SHP77 (cell line): ENCODE data around the gene BDNF.
"Not testable (repeated sequence)": the region's sequence is repeated elsewhere in the genome, so short reads cannot be mapped to it uniquely, and the experiment has no call there.

Experiments
- DNase-seq, 2 experiments: peaks; one replicate each; lab custom pipeline; 2025; lab: John Stamatoyannopoulos, UW

BDNF gene

DNA sequence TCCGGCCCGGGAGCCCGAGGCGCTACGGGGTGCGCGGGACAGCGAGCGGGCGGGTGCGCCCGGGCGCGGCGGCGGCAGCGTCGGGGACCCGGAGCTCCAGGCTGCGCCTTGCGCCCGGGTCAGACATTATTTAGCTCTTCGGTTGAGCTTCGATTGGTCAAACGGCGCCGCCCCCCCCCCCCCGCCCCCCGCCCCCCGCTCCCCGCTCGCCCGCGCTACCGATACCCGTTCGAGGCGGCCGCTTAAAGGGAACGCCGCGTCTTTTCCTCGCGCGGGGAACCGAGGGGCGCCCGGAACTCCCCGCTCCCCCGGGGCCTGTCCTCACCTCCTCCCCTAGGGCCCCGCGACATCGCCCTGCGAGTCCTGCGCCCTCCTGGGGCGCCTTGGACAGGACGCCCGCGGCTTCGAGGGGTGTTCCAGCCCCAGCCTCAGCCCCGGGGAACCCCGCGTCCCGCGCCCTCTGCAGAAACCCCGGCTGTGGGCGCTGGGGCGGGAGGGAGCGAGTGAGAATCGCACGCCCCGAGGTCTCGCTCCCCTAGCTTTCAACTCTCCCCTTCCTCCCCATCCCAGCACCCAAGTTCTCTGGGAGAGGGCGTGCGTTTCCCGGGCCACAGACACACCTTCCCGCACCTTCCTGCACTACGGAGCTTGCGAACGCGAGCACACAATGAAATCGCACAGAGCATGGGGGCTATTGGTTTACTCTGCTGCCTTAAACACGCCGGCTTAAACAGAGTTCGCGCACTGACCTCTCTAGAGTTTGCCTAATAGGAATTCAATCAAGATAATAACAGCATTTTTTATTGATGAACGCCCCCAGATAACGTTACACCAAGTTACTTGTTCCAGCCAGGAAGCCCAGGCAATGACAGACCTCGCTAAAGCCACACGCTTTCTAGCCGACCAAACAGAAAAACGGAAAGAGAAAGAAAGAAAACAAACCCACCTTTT, at the start of gene BDNF:
BDNF (minus strand) TSS at position 105 of the 951 bp plus-strand sequence. CDS start 41,891 bp downstream, outside the sequence.
- no peak for DNase-seq

DNA sequence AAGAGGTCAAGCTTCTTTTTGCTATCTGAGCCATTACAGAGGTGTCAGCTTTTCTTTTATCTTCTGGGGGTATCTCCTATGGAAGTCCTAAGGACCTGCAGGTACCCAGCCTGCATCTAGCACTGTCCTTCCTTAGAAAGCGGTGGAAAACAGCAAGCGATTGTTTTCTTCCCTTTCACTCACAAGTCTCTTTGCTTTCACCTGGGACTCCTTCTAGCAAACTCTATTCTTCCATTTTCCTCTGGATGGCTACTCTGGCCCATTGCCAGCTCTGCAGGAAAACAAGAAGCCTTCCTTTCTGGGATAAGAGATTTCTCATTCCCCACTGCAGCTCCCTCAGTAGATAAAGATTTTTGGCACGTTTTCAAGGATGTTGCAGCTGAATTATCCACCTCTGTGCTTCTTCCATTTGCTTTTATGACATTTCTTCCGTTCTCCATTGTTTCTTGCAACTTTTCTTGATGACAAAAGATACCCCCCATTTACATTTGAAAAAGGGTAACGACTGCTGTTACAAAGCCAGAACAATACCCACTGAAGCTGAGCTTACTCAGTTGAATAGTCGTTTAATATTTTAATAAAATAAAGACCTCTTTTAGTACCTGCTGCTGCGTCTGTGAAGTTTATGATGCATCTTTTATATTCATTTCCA, 40.2 kb upstream of the BDNF start:
- DNase-seq, result no peak

DNA sequence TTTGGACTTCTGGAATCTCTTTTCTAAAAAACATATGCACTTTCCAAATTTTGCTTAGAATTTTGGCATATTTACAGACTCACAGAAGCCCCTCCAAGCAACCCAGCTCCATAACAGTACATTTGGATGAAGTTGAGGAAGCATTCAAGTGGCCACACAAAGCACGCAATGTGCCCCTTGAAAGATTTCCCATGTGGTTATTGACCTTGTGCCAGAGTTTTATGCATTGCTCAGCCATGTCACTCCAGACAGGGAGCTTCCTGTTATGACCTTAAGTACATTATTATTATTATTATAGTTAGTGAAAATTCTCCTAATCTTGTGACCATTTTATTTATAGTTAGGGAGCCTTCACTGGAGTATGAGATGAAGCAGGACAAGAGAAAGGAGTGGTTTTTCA, 35.0 kb upstream of the BDNF start:
- DNase-seq, result no peak

DNA sequence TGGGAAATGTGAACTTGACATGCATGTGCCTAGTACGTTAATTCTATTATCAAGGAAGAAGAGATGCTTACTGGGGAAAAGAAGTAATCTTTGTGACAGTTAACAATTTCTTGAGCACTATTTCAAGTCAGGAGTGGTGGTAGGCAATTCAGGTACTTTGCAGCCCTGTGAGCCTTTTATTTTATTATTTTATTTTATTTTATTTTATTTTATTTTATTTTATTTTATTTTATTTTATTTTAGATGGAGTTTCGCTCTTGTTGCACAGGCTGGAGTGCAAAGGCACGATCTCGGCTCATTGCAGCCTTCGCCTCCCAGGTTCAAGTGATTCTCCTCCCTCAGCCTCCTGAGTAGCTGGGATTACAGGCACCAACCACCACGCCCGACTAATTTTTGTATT, 31.5 kb upstream of the BDNF start:
- DNase-seq, result not testable (repeated sequence)

- no peak for DNase-seq
Measured at GRCh38 chr11:27726981-27727380, 26.7 kb upstream of the BDNF start.

- no peak for DNase-seq
Measured at GRCh38 chr11:27723687-27724086, 23.4 kb upstream of the BDNF start.

DNA sequence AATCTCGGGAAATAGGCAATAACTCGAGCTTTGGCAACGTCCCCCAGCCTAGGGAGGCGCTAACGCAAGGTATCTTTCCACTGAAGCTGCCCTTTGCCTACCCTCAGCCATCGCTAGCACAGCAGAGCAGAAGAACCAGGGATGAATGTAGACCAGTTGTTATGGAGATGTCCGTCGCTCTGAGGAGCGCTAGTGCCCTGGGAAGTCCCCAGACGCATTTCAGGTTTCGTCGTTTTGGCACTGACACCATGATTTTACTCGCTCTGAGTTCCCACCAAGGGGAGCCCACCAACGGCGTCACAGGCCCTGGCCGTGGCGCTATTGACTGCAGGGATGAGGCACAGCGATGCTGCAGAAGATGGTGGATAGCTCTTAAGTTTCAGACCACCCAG, 22.7 kb upstream of the BDNF start:
- no peak for DNase-seq

GRCh38 chr11:27722117-27722952, 22.1 kb upstream of the BDNF start:
- no peak for DNase-seq

GRCh38 chr11:27721264-27722116, 21.2 kb upstream of the BDNF start:
- no peak for DNase-seq

DNA sequence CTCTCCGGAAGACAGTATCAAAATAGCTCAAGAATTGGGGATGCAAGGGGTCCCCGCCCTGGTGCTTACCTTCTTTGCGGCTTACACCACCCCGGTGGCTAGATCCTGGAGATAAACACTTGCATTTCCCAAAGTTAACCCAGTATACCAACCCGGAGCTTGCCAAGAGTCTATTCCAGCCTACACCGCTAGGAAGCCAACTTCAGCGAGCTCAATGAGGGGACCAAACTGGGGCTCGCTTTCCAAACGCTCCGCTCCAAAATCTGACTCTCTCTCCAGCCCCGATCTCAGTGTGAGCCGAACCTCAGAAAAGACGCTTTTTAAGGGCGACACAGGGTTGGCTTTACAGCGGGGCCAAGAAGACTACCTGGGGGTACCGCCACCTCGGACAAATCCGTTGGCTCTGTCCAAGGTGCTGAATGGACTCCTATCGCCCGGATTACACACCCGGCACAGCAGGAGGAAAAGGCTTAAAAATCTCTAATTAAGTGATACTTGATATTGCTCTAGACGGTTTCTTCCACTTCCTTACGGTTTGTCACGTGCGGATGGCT, 20.1 kb upstream of the BDNF start:
- no peak for DNase-seq

- no peak for DNase-seq
Measured at GRCh38 chr11:27719546-27719925, 19.3 kb upstream of the BDNF start.

DNA sequence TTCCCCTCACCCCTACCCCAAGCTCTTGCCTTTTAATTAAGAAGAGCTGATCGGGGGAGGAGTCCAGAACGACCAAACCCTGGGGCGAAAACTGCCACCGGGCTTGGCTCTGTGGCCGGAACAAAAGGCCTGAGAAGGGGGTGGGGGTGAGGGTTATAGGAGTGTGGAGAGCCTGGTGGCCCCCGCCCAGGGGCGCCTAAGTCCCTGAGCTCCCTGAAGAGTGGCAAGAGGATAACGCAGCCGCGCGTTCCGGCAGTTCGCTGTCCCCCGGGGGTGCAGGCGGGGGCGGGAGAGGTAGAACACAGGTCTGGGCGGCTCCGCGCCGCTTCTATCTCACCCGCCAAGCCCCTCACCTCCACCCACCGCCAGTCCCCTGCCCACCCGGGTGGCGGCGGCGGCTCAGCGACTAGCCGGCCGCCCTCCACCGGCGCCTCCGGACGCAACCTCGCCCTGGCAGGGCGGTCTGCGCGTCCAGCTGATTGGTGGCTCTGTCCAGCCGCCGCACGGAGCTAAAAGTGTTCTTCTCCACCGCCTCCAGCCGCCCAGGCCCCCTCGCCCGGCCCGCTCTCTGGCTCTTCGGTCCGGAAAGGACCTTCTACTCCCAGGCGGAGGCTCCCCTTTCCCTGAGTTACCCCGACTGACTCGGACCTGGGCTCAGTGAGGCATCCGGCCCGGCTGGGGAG, 18.7 kb upstream of the BDNF start:
- no peak for DNase-seq

DNA sequence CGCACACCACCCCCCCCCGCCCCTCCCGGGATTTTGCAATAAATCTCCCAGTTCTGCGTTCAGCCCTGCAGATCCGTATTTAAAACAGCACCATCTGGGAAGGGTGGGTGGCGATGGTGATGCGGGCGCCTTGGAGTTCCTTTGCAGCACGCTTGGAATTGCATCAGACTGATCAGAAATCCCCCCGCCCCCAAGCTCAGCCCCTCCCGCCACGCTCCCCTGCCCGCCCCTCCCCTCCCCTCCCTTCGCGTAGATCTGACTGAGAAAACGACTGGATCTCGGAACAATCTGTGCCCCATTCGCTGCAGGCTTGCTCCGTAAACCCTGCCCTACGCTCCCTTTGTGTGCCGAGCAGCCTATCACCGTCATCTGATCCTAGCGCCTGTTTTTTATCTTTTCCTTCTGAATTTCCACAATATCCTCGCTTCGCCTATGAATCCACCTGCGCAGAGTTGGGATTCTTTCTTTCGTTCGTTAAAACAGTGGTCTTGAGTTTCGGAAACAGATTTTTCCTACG, 18.1 kb upstream of the BDNF start:
- peak; percentile 40 to 63 for DNase-seq

DNA sequence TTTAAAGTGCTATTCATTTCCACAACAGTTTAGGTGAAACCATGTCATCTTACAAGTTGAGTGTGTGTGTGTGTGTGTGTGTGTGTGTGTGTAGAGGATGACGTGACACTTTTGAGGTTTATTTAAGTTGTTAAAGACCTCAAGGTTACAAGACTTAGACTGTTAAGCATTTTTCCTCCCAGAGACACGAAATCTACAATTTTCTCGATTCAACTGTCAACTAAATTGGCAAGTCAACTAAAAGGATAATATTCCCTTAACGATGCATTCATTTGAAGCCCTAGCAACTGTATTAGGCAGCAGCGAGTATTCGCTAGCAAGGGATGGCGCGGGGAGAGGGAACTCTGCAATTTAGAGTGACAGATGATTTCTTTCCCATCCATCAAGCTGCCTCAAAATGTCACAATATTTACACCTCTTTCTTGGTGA, 17.6 kb upstream of the BDNF start:
- DNase-seq, result no peak

DNA sequence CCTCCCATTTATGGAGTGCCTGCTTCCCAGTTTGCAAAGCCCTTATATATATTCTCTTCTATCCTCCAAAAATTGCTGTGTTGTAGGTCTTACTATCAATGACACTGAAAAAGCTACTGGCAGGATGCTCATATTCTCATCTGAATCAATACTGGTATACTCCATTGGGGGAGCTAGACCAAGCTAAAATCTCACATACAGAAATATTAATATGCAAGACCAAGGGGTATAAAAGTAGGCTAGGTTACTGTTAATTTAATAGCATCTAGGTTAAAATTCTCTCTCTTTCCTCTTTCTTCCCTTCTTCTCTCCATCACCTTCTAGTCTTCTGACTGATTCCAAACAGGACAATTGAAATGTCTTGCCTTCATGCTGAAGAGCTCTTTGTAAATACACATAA, 17.1 kb upstream of the BDNF start:
- DNase-seq, result no peak

GRCh38 chr11:27716835-27717234, 16.6 kb upstream of the BDNF start:
- no peak for DNase-seq

DNA sequence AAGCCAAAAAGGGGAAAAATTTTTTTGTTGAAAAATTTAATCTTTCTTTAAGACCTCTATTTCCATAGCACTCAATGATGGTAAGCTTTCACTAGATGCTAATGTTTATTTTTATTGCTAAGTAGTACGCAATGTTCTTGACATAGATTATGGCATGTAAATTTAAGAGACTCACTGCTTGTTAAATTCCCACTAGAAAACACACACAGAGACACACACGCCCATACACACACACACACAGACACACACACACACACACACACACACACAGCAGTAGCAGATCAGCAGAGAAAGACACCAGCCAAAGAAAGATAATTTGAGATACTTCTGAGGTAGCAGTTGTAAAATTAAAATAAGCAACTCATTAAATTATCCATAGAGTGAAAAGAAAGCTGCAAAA, 16.0 kb upstream of the BDNF start:
- no peak for DNase-seq

GRCh38 chr11:27711725-27712124, 11.5 kb upstream of the BDNF start:
- no peak for DNase-seq

DNA sequence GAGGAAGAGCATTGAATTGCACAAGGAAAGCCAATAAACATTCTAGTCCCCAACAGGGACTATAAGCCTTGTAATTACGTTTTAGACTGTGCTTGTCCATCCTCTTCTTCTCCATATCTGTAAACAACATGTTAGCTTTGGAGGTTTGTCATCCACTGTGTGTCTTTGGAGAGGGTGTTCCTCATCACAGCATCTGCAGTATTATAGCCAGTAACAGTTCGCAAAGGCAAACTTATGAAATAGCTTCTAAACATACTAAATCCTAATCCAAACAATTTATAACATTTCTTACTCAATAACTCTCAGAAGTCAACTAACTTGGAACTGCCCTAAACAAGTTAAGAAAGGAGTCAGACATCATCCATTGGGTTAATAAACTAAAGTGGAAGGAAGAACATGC, 10.3 kb upstream of the BDNF start:
- no peak for DNase-seq

- DNase-seq, result no peak
Measured at GRCh38 chr11:27707676-27708075, 7.4 kb upstream of the BDNF start.
